ENCODE data around the gene GPD2. TPM values are rescaled to one million over a fixed set of nuclear protein-coding genes. Genes with fewer than 3 reads are reported as not detected.

Gene GPD2
- total and polyA plus RNA-seq, 2 of the 13 experiments (the other 11 are each of a cell fraction or from before 2014, with no cell fraction given), result not detected

DNA sequence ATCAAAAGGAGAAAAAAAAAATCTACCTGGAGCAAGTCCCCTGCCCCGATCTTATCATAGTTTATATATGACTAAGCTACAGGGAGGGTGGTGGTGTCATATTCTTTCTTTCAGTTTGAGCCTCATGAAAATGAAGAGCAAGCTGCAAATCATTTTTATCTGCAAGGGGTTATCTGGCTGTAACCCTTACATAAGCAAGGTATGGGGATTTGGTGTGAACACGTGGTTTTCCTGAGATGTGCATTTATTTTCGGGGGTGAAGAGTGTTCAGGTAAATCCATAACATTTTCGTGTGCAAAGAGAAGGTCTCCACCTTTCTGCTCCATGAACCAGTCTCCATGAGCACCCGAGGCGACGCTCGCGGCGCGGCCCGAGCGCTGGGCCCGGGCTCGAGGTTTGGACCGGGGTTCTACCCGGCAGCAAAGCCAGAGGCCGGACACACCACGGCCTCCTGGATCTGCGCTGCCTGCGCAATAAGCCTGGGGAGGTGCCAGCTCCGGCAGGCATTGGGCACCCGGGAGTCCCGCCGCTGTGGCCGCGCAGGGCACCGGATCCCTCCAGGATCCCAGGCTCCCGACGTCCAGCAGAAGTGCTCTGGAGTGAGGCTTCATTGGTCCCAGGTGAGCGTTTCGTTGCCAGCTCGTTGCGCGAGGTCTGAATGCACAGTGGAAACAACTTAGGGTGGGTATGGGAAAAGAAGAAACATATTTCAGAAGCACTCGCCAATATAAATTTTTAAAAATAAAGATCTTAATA lies 36.1 kb upstream of the GPD2 start (continued):
- TF ChIP-seq ZNF839 (CRISPR knock-in tag; IDR thresholded peaks at IDR 0.05; ENCODE audit: borderline replicate concordance), result 0 out of 2 replicates have a peak, but pooled peaks have one; percentile 32
- peak; percentile 49; the same call in 1 of the 2 replicates for TF ChIP-seq FOSL1 (CRISPR knock-in tag; IDR thresholded peaks at IDR 0.05; ENCODE audit: borderline replicate concordance)
- TF ChIP-seq, protein P1, sequence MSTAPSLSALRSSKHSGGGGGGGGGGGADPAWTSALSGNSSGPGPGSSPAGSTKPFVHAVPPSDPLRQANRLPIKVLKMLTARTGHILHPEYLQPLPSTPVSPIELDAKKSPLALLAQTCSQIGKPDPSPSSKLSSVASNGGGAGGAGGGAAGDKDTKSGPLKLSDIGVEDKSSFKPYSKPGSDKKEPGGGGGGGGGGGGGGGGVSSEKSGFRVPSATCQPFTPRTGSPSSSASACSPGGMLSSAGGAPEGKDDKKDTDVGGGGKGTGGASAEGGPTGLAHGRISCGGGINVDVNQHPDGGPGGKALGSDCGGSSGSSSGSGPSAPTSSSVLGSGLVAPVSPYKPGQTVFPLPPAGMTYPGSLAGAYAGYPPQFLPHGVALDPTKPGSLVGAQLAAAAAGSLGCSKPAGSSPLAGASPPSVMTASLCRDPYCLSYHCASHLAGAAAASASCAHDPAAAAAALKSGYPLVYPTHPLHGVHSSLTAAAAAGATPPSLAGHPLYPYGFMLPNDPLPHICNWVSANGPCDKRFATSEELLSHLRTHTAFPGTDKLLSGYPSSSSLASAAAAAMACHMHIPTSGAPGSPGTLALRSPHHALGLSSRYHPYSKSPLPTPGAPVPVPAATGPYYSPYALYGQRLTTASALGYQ (CRISPR knock-in tag; IDR thresholded peaks at IDR 0.05), result peak; percentile 47
- TF ChIP-seq POLR2AphosphoS5 (IDR thresholded peaks at IDR 0.05; ENCODE audit: low read depth, low read length), result no peak
- peak; percentile 44; the same call in 1 of the 2 replicates for TF ChIP-seq MYC (CRISPR knock-in tag; IDR thresholded peaks at IDR 0.05; ENCODE audit: borderline replicate concordance)
- TF ChIP-seq, protein P2, sequence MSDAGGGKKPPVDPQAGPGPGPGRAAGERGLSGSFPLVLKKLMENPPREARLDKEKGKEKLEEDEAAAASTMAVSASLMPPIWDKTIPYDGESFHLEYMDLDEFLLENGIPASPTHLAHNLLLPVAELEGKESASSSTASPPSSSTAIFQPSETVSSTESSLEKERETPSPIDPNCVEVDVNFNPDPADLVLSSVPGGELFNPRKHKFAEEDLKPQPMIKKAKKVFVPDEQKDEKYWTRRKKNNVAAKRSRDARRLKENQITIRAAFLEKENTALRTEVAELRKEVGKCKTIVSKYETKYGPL (CRISPR knock-in tag; IDR thresholded peaks at IDR 0.05), result peak; percentile 48; the same call in 1 of the 2 replicates
- TF ChIP-seq ESRRA (CRISPR knock-in tag; IDR thresholded peaks at IDR 0.05; ENCODE audit: low read depth), result no peak
- peak; percentile 77; the same call in 1 of the 2 replicates for TF ChIP-seq ZNF83 (CRISPR knock-in tag; IDR thresholded peaks at IDR 0.05; ENCODE audit: borderline replicate concordance)
- 0 out of 2 replicates have a peak, but pooled peaks have one; percentile 9 for TF ChIP-seq ZNF331 (CRISPR knock-in tag; IDR thresholded peaks at IDR 0.05)
- TF ChIP-seq, protein P3, sequence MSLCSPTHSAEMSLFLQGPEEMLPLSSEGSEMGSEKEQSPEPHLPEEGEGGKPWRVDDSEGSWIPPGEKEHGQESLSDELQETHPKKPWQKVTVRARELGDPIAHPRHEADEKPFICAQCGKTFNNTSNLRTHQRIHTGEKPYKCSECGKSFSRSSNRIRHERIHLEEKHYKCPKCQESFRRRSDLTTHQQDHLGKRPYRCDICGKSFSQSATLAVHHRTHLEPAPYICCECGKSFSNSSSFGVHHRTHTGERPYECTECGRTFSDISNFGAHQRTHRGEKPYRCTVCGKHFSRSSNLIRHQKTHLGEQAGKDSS (CRISPR knock-in tag; IDR thresholded peaks at IDR 0.05; ENCODE audit: borderline replicate concordance, low read depth), result peak; percentile 40
- TF ChIP-seq ZNF343 (CRISPR knock-in tag; IDR thresholded peaks at IDR 0.05), result 0 out of 2 replicates have a peak, but pooled peaks have one; percentile 64
- 0 out of 2 replicates have a peak, but pooled peaks have one; percentile 35 for TF ChIP-seq MED13 (CRISPR knock-in tag; IDR thresholded peaks at IDR 0.05)
- TF ChIP-seq ZNF232 (CRISPR knock-in tag; IDR thresholded peaks at IDR 0.05; ENCODE audit: borderline replicate concordance), result 0 out of 2 replicates have a peak, but pooled peaks have one; percentile 16
- TF ChIP-seq TAF15 (IDR thresholded peaks at IDR 0.05; ENCODE audit: low read depth, low read length, poor library complexity, severe bottlenecking), result no peak
- TF ChIP-seq MTA1 (CRISPR knock-in tag; IDR thresholded peaks at IDR 0.05; ENCODE audit: borderline replicate concordance), result peak; percentile 83
- no peak for TF ChIP-seq ZNF850 (CRISPR knock-in tag; conservative IDR thresholded peaks at IDR 0.05)
- TF ChIP-seq ZBTB7A (CRISPR knock-in tag; IDR thresholded peaks at IDR 0.05), result no peak
- TF ChIP-seq TCF12 (IDR thresholded peaks at IDR 0.05), result no peak
- 0 out of 2 replicates have a peak, but pooled peaks have one; percentile 30 for TF ChIP-seq TCF12 (CRISPR knock-in tag; IDR thresholded peaks at IDR 0.05)
- TF ChIP-seq ZNF605 (CRISPR knock-in tag; IDR thresholded peaks at IDR 0.05), result peak; percentile 33; the same call in 1 of the 2 replicates
- no peak for TF ChIP-seq XBP1 (CRISPR knock-in tag; IDR thresholded peaks at IDR 0.05)
- no peak for TF ChIP-seq ZBTB3 (CRISPR knock-in tag; IDR thresholded peaks at IDR 0.05; ENCODE audit: borderline replicate concordance, low read depth)
- TF ChIP-seq, protein P4, sequence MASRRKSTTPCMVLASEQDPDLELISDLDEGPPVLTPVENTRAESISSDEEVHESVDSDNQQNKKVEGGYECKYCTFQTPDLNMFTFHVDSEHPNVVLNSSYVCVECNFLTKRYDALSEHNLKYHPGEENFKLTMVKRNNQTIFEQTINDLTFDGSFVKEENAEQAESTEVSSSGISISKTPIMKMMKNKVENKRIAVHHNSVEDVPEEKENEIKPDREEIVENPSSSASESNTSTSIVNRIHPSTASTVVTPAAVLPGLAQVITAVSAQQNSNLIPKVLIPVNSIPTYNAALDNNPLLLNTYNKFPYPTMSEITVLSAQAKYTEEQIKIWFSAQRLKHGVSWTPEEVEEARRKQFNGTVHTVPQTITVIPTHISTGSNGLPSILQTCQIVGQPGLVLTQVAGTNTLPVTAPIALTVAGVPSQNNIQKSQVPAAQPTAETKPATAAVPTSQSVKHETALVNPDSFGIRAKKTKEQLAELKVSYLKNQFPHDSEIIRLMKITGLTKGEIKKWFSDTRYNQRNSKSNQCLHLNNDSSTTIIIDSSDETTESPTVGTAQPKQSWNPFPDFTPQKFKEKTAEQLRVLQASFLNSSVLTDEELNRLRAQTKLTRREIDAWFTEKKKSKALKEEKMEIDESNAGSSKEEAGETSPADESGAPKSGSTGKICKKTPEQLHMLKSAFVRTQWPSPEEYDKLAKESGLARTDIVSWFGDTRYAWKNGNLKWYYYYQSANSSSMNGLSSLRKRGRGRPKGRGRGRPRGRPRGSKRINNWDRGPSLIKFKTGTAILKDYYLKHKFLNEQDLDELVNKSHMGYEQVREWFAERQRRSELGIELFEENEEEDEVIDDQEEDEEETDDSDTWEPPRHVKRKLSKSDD (CRISPR knock-in tag; IDR thresholded peaks at IDR 0.05; ENCODE audit: low read depth), result no peak
